Loucy (cell line): Measurements from ENCODE around the gene TRDMT1.

Experiments used
- H2AFZ ChIP-seq: fragments of 200-600 bp; sonication (generic); 2 replicates; pipeline ENCODE4 v1.6.0; 2016; ENCODE audit warnings: antibody characterized with exemption, mild to moderate bottlenecking, low read length, moderate library complexity
- H3F3A ChIP-seq: fragments of 200-600 bp; 2 replicates; pipeline ENCODE4 v1.6.0; 2016; ENCODE audit warnings: antibody characterized with exemption, low read depth, mild to moderate bottlenecking
- H3K27me3 ChIP-seq: fragments of 200-600 bp; sonication (generic); 2 replicates; pipeline ENCODE4 v1.6.1; 2014; ENCODE audit warnings: low read length, mild to moderate bottlenecking; ENCODE audit not compliant: insufficient read depth, poor library complexity, severe bottlenecking
- H3K36me3 ChIP-seq: fragments of 200-600 bp; sonication (generic); 2 replicates; pipeline ENCODE4 v1.6.1; 2016; ENCODE audit warnings: low read length; ENCODE audit not compliant: insufficient read depth
- H3K4me1 ChIP-seq: fragments of 200-600 bp; sonication (generic); 2 replicates; pipeline ENCODE4 v1.5.1; 2014; ENCODE audit warnings: low read length, mild to moderate bottlenecking; ENCODE audit not compliant: insufficient read depth, poor library complexity, severe bottlenecking
- H3K4me2 ChIP-seq: fragments of 200-600 bp; sonication (generic); 2 replicates; pipeline ENCODE4 v1.6.0; 2014; ENCODE audit warnings: antibody characterized with exemption, low read length, low read depth, mild to moderate bottlenecking; ENCODE audit not compliant: poor library complexity, severe bottlenecking
- H3K4me3 ChIP-seq: fragments of 200-600 bp; sonication (generic); 2 replicates; pipeline ENCODE4 v1.5.1; 2014; ENCODE audit warnings: low read length, mild to moderate bottlenecking, mixed read lengths; ENCODE audit not compliant: poor library complexity, severe bottlenecking
- H3K79me2 ChIP-seq: fragments of 200-600 bp; sonication (generic); 2 replicates; pipeline ENCODE4 v1.6.1; 2014; ENCODE audit warnings: low read length; ENCODE audit not compliant: insufficient read depth
- H3K9ac ChIP-seq: fragments of 200-600 bp; sonication (generic); 2 replicates; pipeline ENCODE4 v1.6.0; 2014; ENCODE audit warnings: mild to moderate bottlenecking, low read depth, low read length, moderate library complexity; ENCODE audit not compliant: poor library complexity, severe bottlenecking
- H3K9me2 ChIP-seq: fragments of 200-600 bp; sonication (generic); replicated peaks from 2 replicates; pipeline ENCODE4 v1.6.1; 2016; ENCODE audit warnings: low read depth, low read length, mixed read lengths
- H3K9me3 ChIP-seq: fragments of 200-600 bp; sonication (generic); 2 replicates; pipeline ENCODE4 v1.6.1; 2014; ENCODE audit warnings: mild to moderate bottlenecking, antibody characterized with exemption, low read length, low read depth; ENCODE audit not compliant: insufficient read depth
- H4K20me1 ChIP-seq: fragments of 200-600 bp; sonication (generic); 2 replicates; pipeline ENCODE4 v1.6.0; 2014; ENCODE audit warnings: antibody characterized with exemption, low read length, mild to moderate bottlenecking; ENCODE audit not compliant: insufficient read depth, poor library complexity, severe bottlenecking
- EZH2phosphoT487 ChIP-seq: fragments of 200-600 bp; IDR thresholded peaks from 2 replicates; pipeline ENCODE4 v1.6.1; 2018; ENCODE audit warnings: antibody characterized with exemption, mild to moderate bottlenecking, moderate library complexity, borderline replicate concordance
- TF ChIP-seq, protein P1 (sequence below): fragments of 200-600 bp; sonication (generic); conservative IDR thresholded peaks from 2 replicates; pipeline ENCODE4 v1.5.1; 2014; ENCODE audit warnings: mild to moderate bottlenecking, antibody characterized with exemption, low read length

The TRDMT1 gene

DNA sequence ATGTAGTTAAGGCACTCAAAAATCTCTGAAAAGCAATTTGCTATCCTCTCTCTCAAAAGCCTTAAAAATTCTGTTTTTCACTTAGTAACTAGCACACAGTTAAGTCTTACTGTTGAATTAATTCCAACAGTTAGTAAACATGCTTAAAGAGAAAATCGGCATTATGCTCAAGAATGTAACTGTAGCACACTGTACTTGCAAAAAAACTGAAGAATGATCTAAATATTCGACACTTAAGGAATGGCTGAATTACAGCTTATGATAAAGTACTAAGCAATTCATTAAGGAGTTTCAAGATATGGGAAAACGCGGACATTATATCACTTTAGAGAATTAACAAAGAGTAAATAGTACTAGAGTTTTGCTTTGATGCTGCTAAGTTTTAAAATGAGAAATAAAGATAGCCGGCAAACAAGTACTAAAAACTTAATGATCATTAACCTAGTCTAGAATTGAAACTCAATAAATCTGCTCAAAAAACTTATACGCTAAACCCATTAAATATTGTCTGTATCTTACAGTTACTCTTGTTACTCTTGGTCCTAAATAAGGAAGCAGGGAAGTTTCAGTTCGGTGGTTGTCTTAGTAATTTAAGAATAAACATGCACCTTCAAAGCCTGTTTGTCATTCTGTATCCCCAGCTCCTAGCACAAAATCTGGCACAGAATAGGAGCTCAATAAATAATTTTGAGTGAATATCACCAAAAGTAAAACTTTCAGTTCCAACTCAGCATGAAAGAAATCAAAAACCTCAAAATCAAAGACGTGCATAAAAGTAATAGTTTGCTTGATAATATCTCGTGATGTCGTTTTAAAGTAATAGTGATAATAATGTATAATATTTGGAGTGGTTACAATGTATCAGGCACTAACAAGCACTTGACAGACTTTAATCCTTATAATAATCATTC, 1.2 kb downstream of the TRDMT1 start:
- Histone ChIP-seq H4K20me1 (no peaks in the 10 kb centered on the region), H3K9ac (peak overlapping the region; percentile 71), H2AFZ (no peak overlapping the region), H3F3A (no peaks in the 10 kb centered on the region; the same call in 1 of the 2 replicates), H3K36me3 (no peaks in the 10 kb centered on the region), H3K9me3 (no peaks in the 10 kb centered on the region), H3K9me2 (no peaks in the 10 kb centered on the region), H3K79me2 (peaks cover 29% of the 10 kb centered on the region), H3K27me3 (no peaks in the 10 kb centered on the region), H3K4me3 (peak overlapping the region; percentile 92), H3K4me2 (peak overlapping the region; percentile 83), H3K4me1 (peaks cover 31% of the 10 kb centered on the region)
- TF ChIP-seq, protein P1, sequence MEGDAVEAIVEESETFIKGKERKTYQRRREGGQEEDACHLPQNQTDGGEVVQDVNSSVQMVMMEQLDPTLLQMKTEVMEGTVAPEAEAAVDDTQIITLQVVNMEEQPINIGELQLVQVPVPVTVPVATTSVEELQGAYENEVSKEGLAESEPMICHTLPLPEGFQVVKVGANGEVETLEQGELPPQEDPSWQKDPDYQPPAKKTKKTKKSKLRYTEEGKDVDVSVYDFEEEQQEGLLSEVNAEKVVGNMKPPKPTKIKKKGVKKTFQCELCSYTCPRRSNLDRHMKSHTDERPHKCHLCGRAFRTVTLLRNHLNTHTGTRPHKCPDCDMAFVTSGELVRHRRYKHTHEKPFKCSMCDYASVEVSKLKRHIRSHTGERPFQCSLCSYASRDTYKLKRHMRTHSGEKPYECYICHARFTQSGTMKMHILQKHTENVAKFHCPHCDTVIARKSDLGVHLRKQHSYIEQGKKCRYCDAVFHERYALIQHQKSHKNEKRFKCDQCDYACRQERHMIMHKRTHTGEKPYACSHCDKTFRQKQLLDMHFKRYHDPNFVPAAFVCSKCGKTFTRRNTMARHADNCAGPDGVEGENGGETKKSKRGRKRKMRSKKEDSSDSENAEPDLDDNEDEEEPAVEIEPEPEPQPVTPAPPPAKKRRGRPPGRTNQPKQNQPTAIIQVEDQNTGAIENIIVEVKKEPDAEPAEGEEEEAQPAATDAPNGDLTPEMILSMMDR = no peak; the same call in 1 of the 2 replicates
- no peak for TF ChIP-seq EZH2phosphoT487

- Histone ChIP-seq H3K9ac (peak overlapping the region; percentile 71), H3K4me2 (peak overlapping the region; percentile 83), H3K36me3 (no peaks in the 10 kb centered on the region), H3K9me2 (no peaks in the 10 kb centered on the region), H3K4me1 (peaks cover 29% of the 10 kb centered on the region), H3K9me3 (no peaks in the 10 kb centered on the region), H3K4me3 (peak overlapping the region; percentile 92), H2AFZ (no peak overlapping the region), H4K20me1 (no peaks in the 10 kb centered on the region), H3K79me2 (peaks cover 32% of the 10 kb centered on the region), H3F3A (no peaks in the 10 kb centered on the region; the same call in 1 of the 2 replicates), H3K27me3 (no peaks in the 10 kb centered on the region)
- TF ChIP-seq, protein P1 = no peak
- no peak for TF ChIP-seq EZH2phosphoT487
Measured at GRCh38 chr10:17199351-17199804, 2.1 kb downstream of the TRDMT1 start.

DNA sequence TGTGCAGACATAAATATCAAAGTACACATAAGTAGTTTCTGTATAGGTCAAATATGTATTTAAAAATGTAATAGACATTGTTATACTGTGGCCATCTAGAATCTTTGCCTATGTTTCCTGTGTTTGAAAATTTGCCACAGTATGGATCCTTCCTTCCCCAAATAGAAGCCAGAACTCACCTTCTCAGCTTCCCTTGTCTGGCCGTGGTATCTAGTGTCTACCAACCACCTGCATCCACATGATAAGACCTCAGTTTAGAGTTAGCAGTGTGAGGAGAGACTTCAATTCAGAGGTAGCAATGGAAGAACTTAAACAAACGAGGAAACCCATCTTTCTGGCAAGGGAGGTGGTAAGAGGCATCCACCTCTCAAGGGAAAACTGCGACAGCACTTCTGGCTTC, 4.9 kb downstream of the TRDMT1 start:
- Histone ChIP-seq H3K79me2 (peaks cover 38% of the 10 kb centered on the region), H3K9ac (peak overlapping the region; percentile 1), H3K9me3 (no peaks in the 10 kb centered on the region), H2AFZ (no peak overlapping the region), H3K9me2 (no peaks in the 10 kb centered on the region), H3K36me3 (no peaks in the 10 kb centered on the region), H3K27me3 (no peaks in the 10 kb centered on the region), H3K4me1 (peaks cover 24% of the 10 kb centered on the region), H3K4me3 (no peak overlapping the region), H3K4me2 (no peak overlapping the region), H3F3A (no peaks in the 10 kb centered on the region), H4K20me1 (no peaks in the 10 kb centered on the region)
- TF ChIP-seq, protein P1 = no peak
- TF ChIP-seq EZH2phosphoT487 = no peak
